Stimulated activated CD8-positive, alpha-beta memory T cell treated with anti-CD3 and anti-CD28 coated beads, Interleukin-15, amount 100 ng/mL, for 1 hour (primary cell): Measurements from ENCODE around the gene FAM83G.

ENCODE experiments used
- DNase-seq: peaks from one replicate; pipeline ENCODE4 v3.0.0-alpha.2; 2020; ENCODE audit warnings: low read depth

The FAM83G gene

GRCh38 chr17:19009970-19010369 lies 5.4 kb upstream of the FAM83G start:
- no peak for DNase-seq

GRCh38 chr17:19006698-19007097 lies 2.1 kb upstream of the FAM83G start:
- DNase-seq = no peak

GRCh38 chr17:19005789-19006430 lies 1.3 kb upstream of the FAM83G start:
- DNase-seq = no peak

GRCh38 chr17:19005137-19005773 lies 691 bp upstream of the FAM83G start:
- no peak for DNase-seq

GRCh38 chr17:19003543-19004420 lies 782 bp downstream of the FAM83G start:
- no peak for DNase-seq

GRCh38 chr17:19002805-19003542 lies 1.6 kb downstream of the FAM83G start:
- no peak for DNase-seq

- no peak for DNase-seq
Measured at GRCh38 chr17:19001907-19002590, 2.5 kb downstream of the FAM83G start.

GRCh38 chr17:19000531-19001325 lies 3.8 kb downstream of the FAM83G start:
- no peak for DNase-seq

- no peak for DNase-seq
Measured at GRCh38 chr17:18999911-19000310, 4.7 kb downstream of the FAM83G start.

- no peak for DNase-seq
Measured at GRCh38 chr17:18999394-18999793, 5.2 kb downstream of the FAM83G start.

GRCh38 chr17:18997650-18998196 lies 6.8 kb downstream of the FAM83G start:
- DNase-seq = no peak

GRCh38 chr17:18996458-18996857 lies 8.1 kb downstream of the FAM83G start:
- DNase-seq = no peak

GRCh38 chr17:18995220-18995619 lies 9.3 kb downstream of the FAM83G start:
- DNase-seq = no peak

GRCh38 chr17:18994631-18995030 lies 9.9 kb downstream of the FAM83G start:
- DNase-seq = no peak

- no peak for DNase-seq
Measured at GRCh38 chr17:18993905-18994526, 10.5 kb downstream of the FAM83G start.

GRCh38 chr17:18992454-18993130 lies 12.0 kb downstream of the FAM83G start:
- no peak for DNase-seq

GRCh38 chr17:18991531-18992315 lies 12.8 kb downstream of the FAM83G start:
- DNase-seq = no peak

- DNase-seq = no peak
Measured at GRCh38 chr17:18990331-18990730, 14.2 kb downstream of the FAM83G start.
